Measurements from ENCODE around the gene PRICKLE3.

Gene PRICKLE3

DNA sequence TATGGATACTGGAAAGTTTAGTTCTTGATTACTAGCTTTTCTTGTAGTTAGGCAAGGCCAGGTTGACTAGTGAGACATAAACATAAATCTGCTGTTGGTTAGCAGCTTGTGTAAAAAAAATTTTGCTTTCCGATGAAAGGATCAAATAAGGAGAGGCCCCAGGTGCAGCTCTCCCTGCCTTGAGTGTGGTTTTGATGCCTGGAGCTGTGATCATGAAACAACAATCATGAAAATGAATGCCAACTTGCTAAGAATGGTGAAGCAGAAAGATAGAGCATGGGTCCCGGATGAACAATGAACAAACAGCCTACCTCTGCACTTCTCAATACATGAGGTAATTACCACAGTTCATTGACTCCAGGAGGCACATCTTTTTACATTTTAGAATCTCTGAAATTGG, 28.2 kb upstream of the PRICKLE3 start:
- no peak for DNase-seq (ENCODE audit: low read depth)
- H3K4me3 ChIP-seq (ENCODE audit: low read depth, low read length): no peak overlapping the region
- no peak for TF ChIP-seq CTCF (conservative IDR thresholded peaks at IDR 0.05; ENCODE audit: low read depth, low read length)

- no peak for DNase-seq (ENCODE audit: low read depth)
- no peak for TF ChIP-seq CTCF (conservative IDR thresholded peaks at IDR 0.05; ENCODE audit: low read depth, low read length)
- no peak overlapping the region for H3K4me3 ChIP-seq (ENCODE audit: low read depth, low read length)
Measured at GRCh38 chrX:49212861-49213260, 26.7 kb upstream of the PRICKLE3 start.

DNA sequence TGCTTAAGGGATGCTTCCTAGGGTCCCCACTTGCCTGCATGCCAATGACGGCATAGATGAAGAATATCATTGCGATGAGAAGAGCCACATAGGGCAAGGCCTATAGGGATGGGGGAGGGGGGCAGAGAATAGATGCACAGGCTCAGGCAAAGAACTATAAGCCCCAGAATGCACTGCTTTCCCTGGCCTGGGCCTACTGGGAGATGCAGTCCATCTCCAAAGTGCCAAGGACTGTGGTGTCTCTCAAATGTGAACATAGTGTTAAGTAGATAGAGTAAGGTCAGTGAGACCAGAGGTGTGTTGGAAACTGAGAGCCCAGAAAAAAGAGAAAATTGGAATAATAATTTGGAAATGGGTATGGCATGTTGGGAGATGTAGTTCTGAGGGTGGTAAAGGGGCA, 26.0 kb upstream of the PRICKLE3 start:
- DNase-seq (ENCODE audit: low read depth): no peak
- TF ChIP-seq CTCF (conservative IDR thresholded peaks at IDR 0.05; ENCODE audit: low read depth, low read length): no peak
- H3K4me3 ChIP-seq (ENCODE audit: low read depth, low read length): no peak overlapping the region

- DNase-seq (ENCODE audit: low read depth): no peak
- no peak for TF ChIP-seq CTCF (conservative IDR thresholded peaks at IDR 0.05; ENCODE audit: low read depth, low read length)
- no peak overlapping the region for H3K4me3 ChIP-seq (ENCODE audit: low read depth, low read length)
Measured at GRCh38 chrX:49211074-49211473, 24.9 kb upstream of the PRICKLE3 start.

- no peak overlapping the region for H3K4me3 ChIP-seq (ENCODE audit: low read depth, low read length)
- no peak for TF ChIP-seq CTCF (conservative IDR thresholded peaks at IDR 0.05; ENCODE audit: low read depth, low read length)
- DNase-seq (ENCODE audit: low read depth): no peak
Measured at GRCh38 chrX:49210406-49210805, 24.2 kb upstream of the PRICKLE3 start.

- DNase-seq (ENCODE audit: low read depth): no peak
- H3K4me3 ChIP-seq (ENCODE audit: low read depth, low read length): no peak overlapping the region
- no peak for TF ChIP-seq CTCF (conservative IDR thresholded peaks at IDR 0.05; ENCODE audit: low read depth, low read length)
Measured at GRCh38 chrX:49209434-49210251, 23.5 kb upstream of the PRICKLE3 start.

GRCh38 chrX:49208399-49208798, 22.2 kb upstream of the PRICKLE3 start:
- no peak for TF ChIP-seq CTCF (conservative IDR thresholded peaks at IDR 0.05; ENCODE audit: low read depth, low read length)
- H3K4me3 ChIP-seq (ENCODE audit: low read depth, low read length): no peak overlapping the region
- no peak for DNase-seq (ENCODE audit: low read depth)
